AG10803 (cell line): ENCODE results near the gene MARVELD2.
"Not testable (repeated sequence)": the region's sequence is repeated elsewhere in the genome, so short reads cannot be mapped to it uniquely, and the experiment has no call there.

ENCODE experiments used
- DNase-seq: peaks from one replicate; pipeline ENCODE4 v3.0.0; 2010; ENCODE audit warnings: low read depth
- H3K4me3 ChIP-seq: 2 replicates; pipeline ENCODE4 v1.5.1; 2011; ENCODE audit warnings: mild to moderate bottlenecking, low read length, control low read depth
- CTCF ChIP-seq: conservative IDR thresholded peaks from 2 replicates; pipeline ENCODE4 v1.5.1; 2011; ENCODE audit warnings: mild to moderate bottlenecking, low read length, control low read depth, inconsistent platforms

The MARVELD2 gene

GRCh38 chr5:69451941-69452647, 37.2 kb downstream of the MARVELD2 start:
- TF ChIP-seq CTCF: no peak
- H3K4me3 ChIP-seq: no peak overlapping the region
- no peak for DNase-seq

- DNase-seq, H3K4me3 ChIP-seq: not testable (repeated sequence)
Observed at GRCh38 chr5:69453487-69453886, 38.6 kb downstream of the MARVELD2 start.

- DNase-seq: no peak
- H3K4me3 ChIP-seq: no peak overlapping the region
- TF ChIP-seq CTCF: no peak
Observed at GRCh38 chr5:69454460-69455249, 39.7 kb downstream of the MARVELD2 start.

GRCh38 chr5:69455428-69455988, 40.6 kb downstream of the MARVELD2 start:
- not testable (repeated sequence) for H3K4me3 ChIP-seq, DNase-seq

GRCh38 chr5:69462170-69462569, 47.3 kb downstream of the MARVELD2 start:
- DNase-seq: no peak
- no peak for TF ChIP-seq CTCF
- no peak overlapping the region for H3K4me3 ChIP-seq

- not testable (repeated sequence) for H3K4me3 ChIP-seq, DNase-seq
Observed at GRCh38 chr5:69466375-69466774, 51.5 kb downstream of the MARVELD2 start.

GRCh38 chr5:69467442-69468225, 52.7 kb downstream of the MARVELD2 start:
- no peak for DNase-seq
- TF ChIP-seq CTCF: no peak
- no peak overlapping the region for H3K4me3 ChIP-seq

- no peak for TF ChIP-seq CTCF
- H3K4me3 ChIP-seq: no peak overlapping the region
- DNase-seq: no peak
Observed at GRCh38 chr5:69468631-69469030, 53.7 kb downstream of the MARVELD2 start.

GRCh38 chr5:69471516-69471915, 56.6 kb downstream of the MARVELD2 start:
- not testable (repeated sequence) for DNase-seq

GRCh38 chr5:69472535-69473143, 57.7 kb downstream of the MARVELD2 start:
- not testable (repeated sequence) for DNase-seq, H3K4me3 ChIP-seq

More at GRCh38 chr5:69471516-69471915, 56.6 kb downstream of the MARVELD2 start:
- not testable (repeated sequence) for H3K4me3 ChIP-seq
